Adrenal gland (tissue), 12 donors: ENCODE results near the gene SH3D19. TPM values are rescaled to one million over a fixed set of nuclear protein-coding genes. Genes with fewer than 3 reads are reported as not detected.

Experiments used
- DNase-seq, 7 donors: peaks; one replicate each; pipeline ENCODE4 v3.0.0-alpha.2; 2019 to 2020
- H3K27ac ChIP-seq, 5 donors: fragments of 200-600 bp; sonication (generic) in 4 of 5; 1 replicate in 3 of 5; 2 replicates in 2 of 5; pipeline versions ENCODE4 v1.5.1 to v1.8.0; 2016 to 2020; ENCODE audit warnings: mild to moderate bottlenecking in 1 of 5
- H3K27me3 ChIP-seq: fragments of 200-600 bp; 2 replicates; pipeline ENCODE4 v1.8.0; 2021
- H3K36me3 ChIP-seq, 2 donors: fragments of 200-600 bp; replicated peaks in 1 of 2; 1 replicate in 1 of 2; 2 replicates in 1 of 2; pipeline versions ENCODE4 v1.5.1 to v1.8.0; 2018 to 2022
- H3K4me1 ChIP-seq, 2 donors: fragments of 200-600 bp; replicated peaks in 1 of 2; 1 replicate in 1 of 2; 2 replicates in 1 of 2; pipeline versions ENCODE4 v1.5.1 to v1.8.0; 2018 to 2021
- H3K4me3 ChIP-seq, 4 donors: fragments of 200-600 bp; sonication (generic) in 3 of 4; one replicate each; pipeline ENCODE4 v1.5.1; 2016 to 2018
- H3K9me3 ChIP-seq, 3 donors: fragments of 200-600 bp; sonication (generic) in 1 of 3; replicated peaks in 1 of 3; 1 replicate in 2 of 3; 2 replicates in 1 of 3; pipeline versions ENCODE4 v1.5.1 to v1.8.0; 2016 to 2021
- POLR2A ChIP-seq, 2 donors: fragments of 450-650 bp; IDR thresholded peaks; one replicate each; pipeline ENCODE4 v1.6.1; 2017; ENCODE audit warnings: antibody characterized with exemption in 2 of 2, mild to moderate bottlenecking in 2 of 2, moderate library complexity in 1 of 2
- WGBS, 4 donors: extraction: QIAGEN DNeasy Blood & Tissue Kit in 2 of 4; methylation state at CpG; one replicate each; pipeline versions ENCODE4 v1.1.5 to v1.1.7; 2013 to 2017; 5-methylcytosine and 5-hydroxymethylcytosine counted together
- intact Hi-C, 2 donors: fragments of 100-400 bp; cut with DNase I; formaldehyde crosslinking; loops; one replicate each; pipeline versions ENCODE4 v1.14.1 to v1.15.0; 2022 to 2023
- polyA plus RNA-seq, 3 donors: library from polyadenylated mRNA; stranded (reverse); fragments of 200-250 nt in 2 of 3; fragments of 350-450 nt in 1 of 3; fragmentation: Illumina TruSeq in 1 of 3; extraction: RNeasy Lipid Tissue Mini Kit (QIAGEN cat#74804) in 1 of 3; gene quantifications; one replicate each; pipeline ENCODE4 v1.2.3, GENCODE V29; 2013 to 2014
- total RNA-seq, 9 donors: library from RNA; depleted of rRNA in 4 of 9; stranded (reverse); fragments of >200 nt in 4 of 9; fragments of 120-200 nt in 1 of 9; fragmentation: NEBNext Ultra II Directional in 1 of 9; extraction: Animal tissue kit (Norgen Biotek cat#: 25700) in 1 of 9; gene quantifications; one replicate each; pipeline versions ENCODE4 v1.1.0 to v1.2.4, GENCODE V29; 2013 to 2023
- TF ChIP-seq, protein P1 (sequence below), 6 experiments: fragments of 450-650 bp in 4 of 6; fragments of 200-600 bp in 2 of 6; sonication (generic) in 1 of 6; IDR thresholded peaks; 1 replicate in 5 of 6; 2 replicates in 1 of 6; pipeline versions ENCODE4 v1.5.1 to v1.8.0; 2016 to 2021; ENCODE audit warnings: antibody characterized with exemption in 6 of 6, mild to moderate bottlenecking in 2 of 6, moderate library complexity in 1 of 6
- donor health status: healthy with polysubstance abuse.
- donor health status: Bipolar disorder and iron deficiency.
- donor health status: DM: yes; HTN: yes; CAD: no.
- donor health status: DM: no; HTN: no; CAD: no.
- donor health status: DM: no; HTN: no; CAD: no.
- donor health status: DM: yes; HTN: yes; CAD: no.

SH3D19 gene
- total and polyA plus RNA-seq, 12 donors, result 16.6 to 117 (median 40.3) TPM

DNA sequence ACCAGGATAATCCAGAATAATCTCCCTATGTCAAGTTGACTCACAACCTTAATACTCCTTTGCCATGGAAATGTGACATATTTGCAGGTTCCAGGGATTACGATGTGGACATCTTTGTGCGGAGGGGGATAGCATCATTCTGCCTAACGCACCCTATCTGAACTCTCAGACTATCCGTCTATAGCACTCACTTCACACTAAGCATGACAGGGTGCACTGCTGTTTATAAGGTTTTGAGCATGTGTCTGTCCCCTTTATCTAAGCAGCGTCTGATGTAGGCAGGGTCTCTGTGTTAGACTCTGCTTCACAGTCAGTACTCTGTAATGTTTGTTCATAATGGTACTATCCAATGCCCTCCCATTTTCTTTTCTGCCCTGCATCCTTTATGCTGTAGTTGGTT, 91.8 kb downstream of the SH3D19 start:
- Histone ChIP-seq H3K4me1 (peaks cover 1 to 17% of the 10 kb centered on the region in 2 donors), H3K36me3 (no peaks in the 10 kb centered on the region), H3K4me3 (no peak overlapping the region), H3K9me3 (no peaks in the 10 kb centered on the region), H3K27ac (no peak overlapping the region), H3K27me3 (no peaks in the 10 kb centered on the region)
- TF ChIP-seq, protein P1, sequence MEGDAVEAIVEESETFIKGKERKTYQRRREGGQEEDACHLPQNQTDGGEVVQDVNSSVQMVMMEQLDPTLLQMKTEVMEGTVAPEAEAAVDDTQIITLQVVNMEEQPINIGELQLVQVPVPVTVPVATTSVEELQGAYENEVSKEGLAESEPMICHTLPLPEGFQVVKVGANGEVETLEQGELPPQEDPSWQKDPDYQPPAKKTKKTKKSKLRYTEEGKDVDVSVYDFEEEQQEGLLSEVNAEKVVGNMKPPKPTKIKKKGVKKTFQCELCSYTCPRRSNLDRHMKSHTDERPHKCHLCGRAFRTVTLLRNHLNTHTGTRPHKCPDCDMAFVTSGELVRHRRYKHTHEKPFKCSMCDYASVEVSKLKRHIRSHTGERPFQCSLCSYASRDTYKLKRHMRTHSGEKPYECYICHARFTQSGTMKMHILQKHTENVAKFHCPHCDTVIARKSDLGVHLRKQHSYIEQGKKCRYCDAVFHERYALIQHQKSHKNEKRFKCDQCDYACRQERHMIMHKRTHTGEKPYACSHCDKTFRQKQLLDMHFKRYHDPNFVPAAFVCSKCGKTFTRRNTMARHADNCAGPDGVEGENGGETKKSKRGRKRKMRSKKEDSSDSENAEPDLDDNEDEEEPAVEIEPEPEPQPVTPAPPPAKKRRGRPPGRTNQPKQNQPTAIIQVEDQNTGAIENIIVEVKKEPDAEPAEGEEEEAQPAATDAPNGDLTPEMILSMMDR (IDR thresholded peaks at IDR 0.05), result no peak
- no peak for TF ChIP-seq POLR2A (IDR thresholded peaks at IDR 0.05)
- 96 to 99% (median 98%) methylated on average over 5 of the region's 5 CpGs for WGBS, 4 donors
- intact Hi-C loops, result no loop called here
- DNase-seq, result no peak

GRCh38 chr4:151231915-151232595, 93.3 kb downstream of the SH3D19 start:
- DNase-seq, result no peak
- peaks cover 13 to 23% of the 10 kb centered on the region in 2 donors for H3K4me1 ChIP-seq
- no peaks in the 10 kb centered on the region for H3K9me3 ChIP-seq
- intact Hi-C loops, result no loop called here
- WGBS, 4 donors, result 59 to 82% (median 80%) methylated on average over 6 to 7 of the region's 7 CpGs
- H3K27me3 ChIP-seq, result no peaks in the 10 kb centered on the region
- no peak overlapping the region for H3K4me3 ChIP-seq
- no peaks in the 10 kb centered on the region for H3K36me3 ChIP-seq
- TF ChIP-seq POLR2A (IDR thresholded peaks at IDR 0.05), result no peak
- TF ChIP-seq, protein P1 (IDR thresholded peaks at IDR 0.05), result no peak
- H3K27ac ChIP-seq, result peak overlapping the region in 1 of 5 donors; percentile 56

- whole genome bisulfite sequencing, 4 donors, result 83 to 84% (median 84%) methylated on average over 6 of the region's 6 CpGs
- Histone ChIP-seq H3K27ac (peak overlapping the region in 2 of 5 donors; percentile 46 to 77), H3K4me1 (peaks cover 19 to 40% of the 10 kb centered on the region in 2 donors), H3K4me3 (no peak overlapping the region), H3K27me3 (no peaks in the 10 kb centered on the region), H3K9me3 (no peaks in the 10 kb centered on the region), H3K36me3 (no peaks in the 10 kb centered on the region)
- DNase-seq, result no peak
- TF ChIP-seq, protein P1 (IDR thresholded peaks at IDR 0.05), result no peak
- TF ChIP-seq POLR2A (IDR thresholded peaks at IDR 0.05), result no peak
- intact Hi-C loops, result no loop called here
Measured at GRCh38 chr4:151228189-151229119, 97.0 kb downstream of the SH3D19 start.

- DNase-seq, result peak in 4 of 7 donors; percentile 36 to 64 (median 37)
- H3K4me3 ChIP-seq, result peak overlapping the region in 1 of 4 donors; percentile 48
- H3K27me3 ChIP-seq, result no peaks in the 10 kb centered on the region
- intact Hi-C loops, result no loop called here
- no peaks in the 10 kb centered on the region for H3K36me3 ChIP-seq
- peaks cover 19 to 39% of the 10 kb centered on the region in 2 donors for H3K4me1 ChIP-seq
- 37 to 43% (median 41%) methylated on average over 3 of the region's 3 CpGs for WGBS, 4 donors
- no peaks in the 10 kb centered on the region for H3K9me3 ChIP-seq
- TF ChIP-seq, protein P1 (IDR thresholded peaks at IDR 0.05), result no peak
- no peak for TF ChIP-seq POLR2A (IDR thresholded peaks at IDR 0.05)
- peak overlapping the region in 3 of 5 donors; percentile 21 to 77 (median 46) for H3K27ac ChIP-seq
Measured at GRCh38 chr4:151227731-151228130, 97.7 kb downstream of the SH3D19 start.
